HepG2 (cell line): ENCODE measurements around the gene PIR. TPM values are rescaled to one million over a fixed set of nuclear protein-coding genes. Genes with fewer than 3 reads are reported as not detected.
A peak's percentile ranks its signal among the peaks of the same experiment; 100 is the strongest.

Experiments
- ARNT ChIP-seq: fragments of 450-650 bp; IDR thresholded peaks from 2 replicates; pipeline ENCODE4 v1.6.1; 2017
- CSRNP2 ChIP-seq: sonication (generic); formaldehyde crosslinking; conservative IDR thresholded peaks from 2 replicates; pipeline ENCODE4 v1.8.0; 2022; ENCODE audit warnings: low read depth, missing genetic modification reagents
- EHMT2 ChIP-seq: fragments of 200-600 bp; sonication (generic); IDR thresholded peaks from 2 replicates; pipeline ENCODE4 v1.7.0; 2017; ENCODE audit warnings: antibody characterized with exemption, low read depth, low read length, borderline replicate concordance
- ELF1 ChIP-seq: sonication (generic); formaldehyde crosslinking; IDR thresholded peaks from 2 replicates; pipeline ENCODE4 v1.4.0; 2020; ENCODE audit warnings: missing genetic modification reagents
- ELF4 ChIP-seq: sonication (generic); formaldehyde crosslinking; IDR thresholded peaks from 2 replicates; pipeline ENCODE4 v1.5.0; 2020; ENCODE audit warnings: missing genetic modification reagents, mild to moderate bottlenecking, moderate library complexity, borderline replicate concordance
- ERF ChIP-seq: IDR thresholded peaks from 2 replicates; pipeline ENCODE4 v1.6.1; 2018; ENCODE audit warnings: missing biosample characterization, missing genetic modification reagents
- FLYWCH1 ChIP-seq: sonication (generic); formaldehyde crosslinking; IDR thresholded peaks from 2 replicates; pipeline ENCODE4 v1.8.1; 2023; ENCODE audit warnings: mild to moderate bottlenecking, missing genetic modification reagents
- MAF1 ChIP-seq: sonication (generic); formaldehyde crosslinking; IDR thresholded peaks from 2 replicates; pipeline ENCODE4 v1.5.0; 2020; ENCODE audit warnings: missing genetic modification reagents, borderline replicate concordance
- NFE2 ChIP-seq: sonication (generic); formaldehyde crosslinking; IDR thresholded peaks from 2 replicates; pipeline ENCODE4 v1.4.0; 2020; ENCODE audit warnings: missing genetic modification reagents
- NFKBIZ ChIP-seq: IDR thresholded peaks from 2 replicates; pipeline ENCODE4 v1.6.1; 2018; ENCODE audit warnings: missing genetic modification reagents, missing compliant biosample characterization
- SMAD1 ChIP-seq: sonication (generic); formaldehyde crosslinking; IDR thresholded peaks from 2 replicates; pipeline ENCODE4 v1.4.0; 2020; ENCODE audit warnings: missing genetic modification reagents, low read depth, mild to moderate bottlenecking, borderline replicate concordance
- SMARCE1 ChIP-seq: fragments of 450-650 bp; IDR thresholded peaks from 2 replicates; pipeline ENCODE4 v1.6.1; 2017; ENCODE audit warnings: borderline replicate concordance
- SNAI1 ChIP-seq: sonication (generic); formaldehyde crosslinking; IDR thresholded peaks from 2 replicates; pipeline ENCODE4 v1.5.0; 2020; ENCODE audit warnings: mild to moderate bottlenecking, missing genetic modification reagents, borderline replicate concordance
- TOE1 ChIP-seq: sonication (generic); formaldehyde crosslinking; IDR thresholded peaks from 2 replicates; pipeline ENCODE4 v1.4.0; 2020; ENCODE audit warnings: mild to moderate bottlenecking, missing genetic modification reagents
- ZNF142 ChIP-seq: sonication (generic); formaldehyde crosslinking; IDR thresholded peaks from 2 replicates; pipeline ENCODE4 v1.4.0; 2020; ENCODE audit warnings: missing genetic modification reagents
- ZNF354B ChIP-seq: sonication (generic); formaldehyde crosslinking; IDR thresholded peaks from 2 replicates; pipeline ENCODE4 v1.8.0; 2022; ENCODE audit warnings: mild to moderate bottlenecking, missing genetic modification reagents
- ZNF598 ChIP-seq: sonication (generic); formaldehyde crosslinking; IDR thresholded peaks from 2 replicates; pipeline ENCODE4 v1.5.1; 2020; ENCODE audit warnings: mild to moderate bottlenecking, missing genetic modification reagents, borderline replicate concordance
- ZNF7 ChIP-seq: IDR thresholded peaks from 2 replicates; pipeline ENCODE4 v1.6.1; 2016; ENCODE audit warnings: missing biosample characterization, missing genetic modification reagents
- ZNF737 ChIP-seq: sonication (generic); formaldehyde crosslinking; IDR thresholded peaks from 2 replicates; pipeline ENCODE4 v1.5.0; 2020; ENCODE audit warnings: missing genetic modification reagents, mild to moderate bottlenecking, borderline replicate concordance
- ZNF772 ChIP-seq: sonication (generic); formaldehyde crosslinking; IDR thresholded peaks from 2 replicates; pipeline ENCODE4 v1.5.0; 2020; ENCODE audit warnings: mild to moderate bottlenecking, missing genetic modification reagents
- ZNF784 ChIP-seq: sonication (generic); formaldehyde crosslinking; IDR thresholded peaks from 2 replicates; pipeline ENCODE4 v1.5.1; 2020; ENCODE audit warnings: missing genetic modification reagents, mild to moderate bottlenecking, borderline replicate concordance
- ZNF788 ChIP-seq: sonication (generic); formaldehyde crosslinking; IDR thresholded peaks from 2 replicates; pipeline ENCODE4 v1.5.0; 2020; ENCODE audit warnings: mild to moderate bottlenecking, missing genetic modification reagents, borderline replicate concordance
- polyA plus RNA-seq, 8 experiments: library from polyadenylated mRNA; depleted of rRNA in 3 of 8; stranded (reverse) in 7 of 8; unstranded in 1 of 8; fragments of >200 nt; fragmentation: Illumina TruSeq in 4 of 8; extraction: Trizol in 4 of 8; gene quantifications; 2 replicates each; pipeline versions ENCODE4 v1.2.1 to v1.2.3, GENCODE V29; 2011 to 2016; ENCODE audit warnings: low read depth in 4 of 8, missing spikeins in 1 of 8, mixed read lengths in 1 of 8; ENCODE audit not compliant: insufficient read depth in 1 of 8
- total RNA-seq, 5 experiments: library from RNA; depleted of rRNA; stranded (reverse); fragments of >200 nt; fragmentation: Illumina TruSeq; extraction: Trizol; gene quantifications; 2 replicates each; pipeline ENCODE4 v1.2.3, GENCODE V29; 2016; ENCODE audit warnings: low read depth in 1 of 5

PIR gene
- total and polyA plus RNA-seq, 2 of the 13 experiments (the other 11 are each of a cell fraction or from before 2014, with no cell fraction given): 12.2 to 38.0 TPM

GRCh38 chrX:15493118-15493962, at the start of gene PIR (continued):
- no peak for TF ChIP-seq ZNF142 (CRISPR knock-in tag)
- peak; percentile 85; the same call in 1 of the 2 replicates for TF ChIP-seq NFE2 (CRISPR knock-in tag)
- peak; percentile 19; the same call in 1 of the 2 replicates for TF ChIP-seq ERF (CRISPR knock-in tag)
- no peak for TF ChIP-seq FLYWCH1 (CRISPR knock-in tag)
- no peak for TF ChIP-seq ELF4
- no peak for TF ChIP-seq SNAI1
- TF ChIP-seq ARNT: no peak
- no peak for TF ChIP-seq CSRNP2 (CRISPR knock-in tag)
- TF ChIP-seq EHMT2: no peak
- TF ChIP-seq ZNF784 (CRISPR knock-in tag): 0 out of 2 replicates have a peak, but pooled peaks have one; percentile 31
- no peak for TF ChIP-seq SMAD1 (CRISPR knock-in tag)
- TF ChIP-seq ZNF7 (CRISPR knock-in tag): no peak
- no peak for TF ChIP-seq MAF1 (CRISPR knock-in tag)
- no peak for TF ChIP-seq ZNF598
- TF ChIP-seq ZNF788 (CRISPR knock-in tag): peak; percentile 61; the same call in 1 of the 2 replicates
- TF ChIP-seq ZNF772 (CRISPR knock-in tag): no peak
- no peak for TF ChIP-seq NFKBIZ (CRISPR knock-in tag)
- TF ChIP-seq ELF1: no peak
- no peak for TF ChIP-seq ZNF354B (CRISPR knock-in tag)
- TF ChIP-seq TOE1: no peak
- no peak for TF ChIP-seq SMARCE1
- no peak for TF ChIP-seq ZNF737 (CRISPR knock-in tag)
